HT1080 (cell line): ENCODE measurements around the gene ZFAND3. TPM values are rescaled to one million over a fixed set of nuclear protein-coding genes. Genes with fewer than 3 reads are reported as not detected.

Experiments
- DNase-seq: peaks from one replicate; pipeline ENCODE4 v3.0.0-alpha.2; 2015; ENCODE audit warnings: low read depth
- total RNA-seq: library from RNA; depleted of rRNA; stranded (reverse); fragments of >200 nt; shearing (Covaris generic); gene quantifications from 2 replicates; pipeline ENCODE4 v1.2.3, GENCODE V29; 2014

ZFAND3 gene
- total RNA-seq, 1 experiment from 2014 or later = 18.2 TPM

- no peak for DNase-seq
Measured at GRCh38 chr6:37966801-37967200, 147.3 kb downstream of the ZFAND3 start.

GRCh38 chr6:37967651-37968050 is 148.1 kb downstream of the ZFAND3 start:
- DNase-seq = no peak

GRCh38 chr6:37971266-37971665 is 151.7 kb downstream of the ZFAND3 start:
- no peak for DNase-seq

GRCh38 chr6:37971711-37972390 is 152.3 kb downstream of the ZFAND3 start:
- DNase-seq = no peak

GRCh38 chr6:37972994-37973757 is 153.6 kb downstream of the ZFAND3 start:
- no peak for DNase-seq

GRCh38 chr6:37974381-37974780 is 154.9 kb downstream of the ZFAND3 start:
- DNase-seq = no peak

GRCh38 chr6:37974943-37975342 is 155.4 kb downstream of the ZFAND3 start:
- no peak for DNase-seq

GRCh38 chr6:37977715-37978114 is 158.2 kb downstream of the ZFAND3 start:
- DNase-seq = no peak

- no peak for DNase-seq
Measured at GRCh38 chr6:37979392-37980221, 160.1 kb downstream of the ZFAND3 start.

GRCh38 chr6:37980222-37980595 is 160.7 kb downstream of the ZFAND3 start:
- no peak for DNase-seq

GRCh38 chr6:37981626-37982025 is 162.1 kb downstream of the ZFAND3 start:
- no peak for DNase-seq

- no peak for DNase-seq
Measured at GRCh38 chr6:37982317-37982716, 162.8 kb downstream of the ZFAND3 start.

GRCh38 chr6:37983720-37984501 is 164.4 kb downstream of the ZFAND3 start:
- no peak for DNase-seq

- DNase-seq = no peak
Measured at GRCh38 chr6:37984578-37984977, 165.1 kb downstream of the ZFAND3 start.

GRCh38 chr6:37985355-37985754 is 165.8 kb downstream of the ZFAND3 start:
- no peak for DNase-seq

- DNase-seq = no peak
Measured at GRCh38 chr6:37987018-37987417, 167.5 kb downstream of the ZFAND3 start.

GRCh38 chr6:37987559-37987958 is 168.0 kb downstream of the ZFAND3 start:
- no peak for DNase-seq

GRCh38 chr6:37988127-37988526 is 168.6 kb downstream of the ZFAND3 start:
- DNase-seq = no peak

- no peak for DNase-seq
Measured at GRCh38 chr6:37988696-37989095, 169.2 kb downstream of the ZFAND3 start.

GRCh38 chr6:37990762-37991525 is 171.4 kb downstream of the ZFAND3 start:
- DNase-seq = peak; percentile 71

GRCh38 chr6:37992749-37993148 is 173.2 kb downstream of the ZFAND3 start:
- no peak for DNase-seq
